GM21737 (cell line): ENCODE data around the gene SPO11.

Experiments used
- ATAC-seq: cut with Tn5 transposase; IDR thresholded peaks from one replicate; pipeline ENCODE4 v1.9.1; 2021; ENCODE audit warnings: mild to moderate bottlenecking, moderate library complexity; ENCODE audit not compliant: unreplicated experiment

SPO11 gene

DNA sequence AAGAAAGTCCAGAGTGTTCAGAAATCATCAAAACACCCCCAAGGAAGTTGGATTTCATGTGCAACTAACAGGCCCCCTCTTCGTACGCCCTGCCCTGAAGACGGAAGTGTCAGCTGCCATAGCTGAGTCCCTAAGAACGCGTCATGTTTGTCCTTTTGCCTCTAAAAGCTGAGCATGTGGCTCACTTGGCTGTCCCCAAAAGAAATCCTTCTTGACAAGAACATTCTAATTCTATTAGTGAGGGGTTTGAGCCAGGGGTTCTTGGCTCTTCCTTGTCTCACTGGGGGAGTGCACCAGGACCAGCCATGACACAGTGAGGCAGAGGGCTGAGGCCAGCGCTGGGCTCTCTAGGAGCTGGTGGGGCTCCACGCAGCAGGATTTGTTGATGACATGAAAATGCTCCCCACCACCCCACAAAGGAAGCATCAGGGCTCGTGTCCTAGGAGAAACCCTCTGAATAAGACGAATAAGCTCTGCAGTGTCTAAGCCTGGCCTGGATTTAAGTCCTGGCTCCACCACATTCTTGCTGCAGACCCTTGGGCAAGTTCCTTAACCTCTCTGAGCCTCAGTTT lies 20.0 kb upstream of the SPO11 start:
- ATAC-seq, result no peak

DNA sequence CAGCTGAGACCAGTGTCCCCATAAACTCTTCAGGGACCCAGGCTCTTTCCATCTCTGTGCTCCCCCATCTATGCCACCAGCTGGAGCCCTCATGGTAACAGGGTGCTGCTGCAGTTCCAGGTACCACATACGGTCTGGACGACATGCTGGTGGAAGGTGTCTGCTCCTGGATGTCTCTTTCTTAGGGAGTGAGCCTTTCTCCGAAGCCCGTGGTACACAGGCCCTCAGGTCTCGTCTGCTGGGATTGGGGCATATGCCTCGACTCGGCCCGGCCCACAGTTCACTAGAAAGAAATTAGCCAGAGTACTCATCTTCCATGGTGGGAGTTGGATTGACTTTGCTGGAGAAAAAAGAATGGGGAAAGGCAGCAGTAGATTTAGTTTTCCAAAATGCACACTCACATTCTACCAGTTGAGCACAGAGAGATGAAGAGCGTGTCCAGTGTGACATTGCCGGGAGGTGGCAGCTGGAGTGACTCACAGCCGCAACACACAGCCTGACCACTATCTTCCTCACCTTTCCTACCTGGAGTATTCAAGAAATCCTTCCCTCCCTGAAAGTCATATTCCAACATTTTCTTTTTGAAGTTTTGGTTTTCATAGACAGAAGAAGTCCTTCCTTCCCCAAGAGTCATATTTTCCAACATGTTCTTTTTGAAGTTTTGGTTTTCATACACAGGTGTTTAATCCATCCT lies 18.6 kb upstream of the SPO11 start:
- ATAC-seq, result no peak

DNA sequence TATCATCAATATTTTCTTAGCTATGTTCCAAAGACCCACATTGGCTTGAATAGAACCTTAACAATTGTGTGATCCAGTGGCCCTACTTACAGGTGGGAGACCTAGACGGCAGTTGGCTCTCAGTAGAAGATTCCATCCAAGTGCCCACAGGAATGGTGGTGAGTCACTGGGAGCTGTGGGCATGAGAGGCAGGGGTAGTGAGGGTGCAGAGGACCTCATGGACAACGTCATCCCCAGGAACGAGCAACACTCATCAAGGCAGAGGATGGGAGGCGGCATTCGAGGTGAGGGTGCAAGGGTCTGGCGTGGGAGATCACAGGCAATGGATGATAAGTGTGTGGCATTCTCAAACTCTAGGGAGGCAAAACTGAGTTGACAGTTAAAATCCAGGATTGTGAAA lies 17.5 kb upstream of the SPO11 start:
- no peak for ATAC-seq

DNA sequence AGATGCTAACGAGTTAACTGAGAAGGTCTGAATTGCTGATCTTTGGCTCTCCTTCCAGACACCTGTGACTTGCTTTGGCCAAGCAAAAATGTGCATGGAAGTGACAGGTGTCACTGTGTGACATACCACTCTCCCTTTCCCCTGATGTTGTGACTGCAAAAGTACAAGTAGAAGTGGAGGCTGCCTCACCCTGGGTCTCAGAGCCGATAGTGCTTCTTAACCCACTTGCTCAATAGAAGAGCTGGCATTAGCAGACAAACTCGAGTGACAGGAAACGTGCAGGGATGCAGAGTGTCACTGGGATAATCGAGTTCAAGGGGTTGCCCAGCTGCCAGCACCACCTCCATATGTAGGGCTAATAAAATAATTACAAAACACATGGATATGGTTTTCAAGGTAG lies 16.4 kb upstream of the SPO11 start:
- ATAC-seq, result no peak

DNA sequence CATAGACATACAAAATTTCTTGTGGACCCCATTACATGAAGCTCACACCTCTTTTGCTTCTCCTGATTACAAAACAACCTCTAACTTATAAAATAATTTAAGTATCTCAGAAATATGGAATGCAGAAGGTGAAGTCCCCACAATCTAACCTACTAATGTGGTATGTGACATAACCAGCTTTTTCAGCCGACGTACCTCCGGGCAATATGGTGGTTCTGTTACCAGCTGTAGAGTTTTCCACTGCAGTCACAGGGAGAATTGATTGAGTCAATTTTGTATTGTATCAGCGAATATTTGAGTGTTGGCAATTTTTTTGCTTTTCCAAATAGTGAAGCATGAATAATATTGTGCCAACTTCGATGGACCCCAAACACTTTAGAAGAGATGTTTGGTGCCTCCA lies 15.7 kb upstream of the SPO11 start:
- ATAC-seq, result no peak

DNA sequence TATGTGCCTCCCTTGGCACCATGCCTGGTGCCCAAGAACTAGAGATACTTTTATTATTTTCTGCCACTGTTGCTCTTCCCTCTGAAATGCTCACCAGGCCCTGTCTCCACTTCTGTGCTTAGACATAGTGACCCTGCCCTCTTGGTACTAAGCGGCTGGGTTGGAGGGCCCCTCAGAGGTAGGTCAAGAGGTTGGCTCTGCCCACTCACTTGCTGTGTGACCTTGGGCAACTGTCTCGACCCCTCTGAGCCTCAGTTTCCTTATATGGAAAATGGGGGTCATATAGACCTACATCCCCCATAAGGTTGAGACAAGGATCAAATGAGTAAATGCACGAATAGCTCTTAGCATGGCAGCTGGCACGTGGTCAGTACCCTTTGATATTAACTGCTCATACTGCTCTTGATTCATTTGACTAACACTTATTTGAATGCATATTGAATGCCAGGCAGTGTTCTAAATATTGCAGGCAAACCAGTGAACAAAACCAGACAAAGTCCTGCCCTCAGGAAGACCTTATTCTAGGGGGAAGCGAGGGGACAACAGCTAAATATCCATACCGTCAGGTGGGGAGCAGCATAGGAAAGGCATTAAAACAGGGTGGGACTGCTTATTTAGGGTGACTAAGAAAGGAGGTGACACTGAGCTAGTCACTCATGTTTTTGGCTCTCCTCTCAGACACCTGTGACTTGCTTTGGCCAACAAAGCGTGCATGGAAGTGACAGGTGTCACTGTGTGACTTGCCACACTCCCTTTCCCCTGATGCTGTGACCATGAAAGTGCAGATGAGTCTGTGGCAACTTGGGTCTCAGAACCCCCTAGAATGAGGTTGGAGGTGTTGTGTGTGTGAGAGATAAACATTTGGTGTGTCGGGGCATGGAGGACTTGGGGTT lies 14.3 kb upstream of the SPO11 start:
- ATAC-seq, result no peak

DNA sequence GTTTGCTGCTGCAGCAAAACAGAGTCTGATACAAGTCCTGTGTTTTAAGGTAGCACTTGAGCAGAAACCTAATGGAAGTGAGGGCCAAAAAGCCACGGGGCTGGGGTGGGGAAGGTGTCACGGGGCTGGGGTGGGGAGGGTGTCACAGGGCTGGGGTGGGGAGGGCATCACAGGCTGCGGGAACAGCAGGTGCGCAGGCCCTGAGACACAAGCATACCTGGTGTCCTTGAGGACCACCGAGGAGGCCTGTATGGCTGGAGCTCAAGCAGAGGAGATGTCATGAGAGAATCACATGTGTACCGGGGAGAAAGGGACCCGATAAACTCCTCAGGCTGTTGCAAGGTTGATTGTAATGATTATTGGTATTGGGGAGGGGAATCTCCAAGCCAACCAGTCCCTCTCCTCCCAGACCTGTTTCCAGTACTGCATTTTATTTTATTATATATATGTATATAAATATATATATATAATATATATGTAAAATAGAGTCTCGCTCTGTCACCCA lies 13.6 kb upstream of the SPO11 start:
- ATAC-seq, result no peak

DNA sequence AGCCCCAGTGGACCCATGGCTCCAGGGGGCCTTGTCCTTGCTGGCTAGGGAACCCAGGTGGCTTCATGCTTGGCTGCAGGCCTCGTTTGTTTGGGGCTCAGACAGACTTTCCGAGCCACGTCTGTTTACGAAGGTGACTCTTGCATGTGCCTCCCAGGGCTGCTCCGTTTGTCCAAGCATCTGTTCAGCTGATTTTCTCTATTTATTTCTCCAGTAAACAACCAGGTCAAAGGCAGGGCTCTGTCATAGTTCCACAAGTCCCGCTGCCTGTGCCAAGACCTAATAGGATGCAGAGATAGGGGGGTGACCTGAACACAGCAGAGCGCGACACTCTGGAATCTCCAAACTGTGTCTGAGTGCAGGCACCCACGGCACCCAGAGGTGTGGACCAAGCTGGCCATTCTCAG lies 12.8 kb upstream of the SPO11 start:
- no peak for ATAC-seq

DNA sequence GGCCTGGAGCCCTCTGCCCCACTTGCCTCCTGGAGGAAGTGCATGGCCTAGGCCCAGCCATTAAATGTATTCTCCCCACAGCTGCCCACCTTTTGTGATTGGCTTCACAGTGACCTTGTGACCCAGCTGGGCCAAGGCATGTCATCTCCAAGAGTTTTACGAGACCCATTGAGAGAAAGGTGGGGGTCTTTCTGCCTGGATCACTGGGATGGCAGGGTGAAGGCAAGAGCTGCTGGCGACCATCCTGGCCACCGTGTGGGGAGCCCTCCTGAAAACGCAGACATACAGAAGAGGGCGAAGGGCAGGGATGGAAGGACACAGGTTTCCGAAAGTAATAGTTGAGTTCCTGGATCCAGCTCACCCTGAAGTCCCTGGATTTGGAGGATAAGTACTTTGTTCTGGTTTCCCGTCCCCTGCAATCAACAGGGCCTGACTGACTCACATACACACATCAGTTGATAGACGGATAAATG lies 12.3 kb upstream of the SPO11 start:
- ATAC-seq, result no peak

DNA sequence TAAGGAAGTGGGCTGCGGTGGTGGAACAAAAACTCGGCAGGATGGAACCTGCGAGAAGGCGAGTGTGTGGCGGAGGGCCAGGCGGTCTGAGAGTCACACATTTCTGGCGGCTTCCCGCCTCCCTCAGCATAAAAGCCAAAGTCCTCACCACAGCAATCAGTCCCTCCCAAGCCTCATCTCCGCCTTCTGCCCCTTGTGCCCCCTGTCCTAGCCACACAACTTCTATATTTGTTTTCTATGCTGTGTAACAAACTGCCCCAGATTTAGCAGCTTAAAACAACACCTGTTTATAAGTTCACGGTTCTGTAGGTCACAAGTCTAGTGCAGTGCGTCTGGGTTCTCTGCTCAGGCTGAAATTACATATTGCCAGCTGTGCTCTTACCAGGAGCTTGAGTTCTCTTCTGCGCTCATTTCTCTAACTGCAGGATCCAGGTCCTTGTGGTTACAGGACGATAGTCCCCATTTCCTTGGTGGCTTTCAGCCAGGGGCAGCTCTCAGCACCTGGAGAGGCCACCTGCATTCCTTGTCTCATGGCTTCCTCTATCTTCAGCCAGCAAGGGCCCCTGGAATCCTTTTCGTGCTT lies 11.7 kb upstream of the SPO11 start:
- no peak for ATAC-seq

DNA sequence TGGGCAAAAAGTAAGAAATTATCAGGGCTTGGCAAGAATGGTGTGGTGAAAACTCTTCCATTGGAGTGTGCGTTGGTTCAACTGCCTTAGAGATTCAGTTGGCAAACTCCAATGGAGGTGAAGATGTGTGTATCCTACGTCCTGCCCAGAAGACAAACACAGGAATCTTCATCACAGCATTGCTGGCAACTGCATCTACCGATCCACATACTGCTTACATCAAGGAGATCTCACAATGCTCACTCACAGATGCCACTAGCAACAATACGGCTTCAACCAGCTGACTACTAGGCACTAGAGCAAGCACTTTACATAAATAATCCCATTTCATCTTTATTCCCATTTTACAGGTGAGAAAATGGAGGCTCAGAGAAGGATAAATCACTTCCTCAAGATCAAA lies 10.0 kb upstream of the SPO11 start:
- ATAC-seq, result no peak

DNA sequence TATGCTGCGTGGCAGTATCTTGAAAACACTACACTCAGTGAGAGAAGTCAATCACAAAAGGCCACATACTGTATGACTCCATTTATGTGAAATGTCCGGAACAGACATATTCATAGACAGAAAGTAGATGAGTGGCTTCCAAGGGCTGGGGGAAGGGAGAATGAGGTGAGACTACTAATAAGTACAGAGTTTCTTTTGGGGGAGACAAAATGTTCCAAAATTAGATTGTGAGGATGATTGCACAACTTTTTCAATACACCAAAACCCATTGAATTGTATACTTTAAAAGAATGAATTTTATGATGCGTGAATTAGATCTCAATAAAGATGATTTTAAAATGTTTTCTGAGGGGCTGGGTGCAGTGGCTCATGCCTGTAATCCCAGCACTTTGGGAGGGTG lies 9.2 kb upstream of the SPO11 start:
- no peak for ATAC-seq

DNA sequence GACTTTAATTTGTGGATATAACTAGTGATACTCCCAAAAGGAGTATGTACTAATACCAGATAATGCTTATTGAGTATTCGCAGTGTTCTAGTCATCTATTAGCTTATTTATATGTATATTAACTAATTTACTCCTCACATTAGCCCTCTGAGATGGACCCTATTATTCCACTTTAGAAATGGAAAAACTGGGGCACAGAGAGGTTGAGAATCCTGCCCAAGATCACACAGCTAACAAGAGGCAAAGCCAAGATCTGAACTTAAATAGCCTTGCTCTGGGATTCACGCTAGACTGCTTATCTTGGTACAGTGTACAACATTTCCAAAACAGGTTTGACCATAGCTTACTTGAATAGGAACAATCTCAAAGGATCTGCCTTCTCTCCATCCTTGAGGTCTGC lies 8.5 kb upstream of the SPO11 start:
- ATAC-seq, result no peak

DNA sequence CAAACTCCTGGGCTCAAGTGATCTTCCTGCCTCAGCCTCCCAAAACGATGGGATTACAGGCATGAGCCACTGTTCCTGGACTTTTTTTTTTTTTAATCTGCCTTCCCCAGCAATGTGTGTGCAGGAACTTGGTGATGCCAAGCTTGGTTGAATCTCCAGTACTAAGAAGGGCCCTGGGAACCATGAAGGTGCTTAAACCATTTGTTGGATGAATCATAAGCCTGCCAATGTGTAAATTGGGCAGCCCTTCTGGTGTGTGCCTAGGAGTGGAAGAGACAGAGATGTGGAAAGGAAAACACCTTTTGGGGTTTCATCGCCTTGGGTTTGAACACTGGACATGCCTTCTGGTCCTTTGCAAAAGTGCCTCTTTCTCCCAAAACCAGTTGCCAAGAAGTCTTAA lies 7.1 kb upstream of the SPO11 start:
- no peak for ATAC-seq

DNA sequence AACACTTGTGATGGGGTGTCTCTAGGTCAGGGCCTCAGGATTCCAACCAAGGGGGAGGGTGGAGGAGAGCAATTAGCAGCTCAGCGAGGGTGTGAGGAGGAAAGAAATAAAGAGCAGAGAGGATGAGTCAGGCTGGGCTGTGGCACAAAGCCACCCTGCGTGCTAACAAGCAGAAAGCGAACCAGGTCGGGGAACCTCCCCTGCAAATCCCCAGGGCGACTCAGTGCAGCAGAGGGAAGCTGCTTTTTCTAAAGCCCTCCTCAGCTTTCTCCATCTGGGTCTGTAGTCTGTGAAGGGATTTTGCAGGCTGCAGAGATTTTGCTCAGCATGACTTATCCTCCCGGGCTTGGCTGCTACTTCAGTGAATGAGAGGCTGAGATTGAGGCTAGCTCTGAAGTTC lies 6.6 kb upstream of the SPO11 start:
- ATAC-seq, result no peak

DNA sequence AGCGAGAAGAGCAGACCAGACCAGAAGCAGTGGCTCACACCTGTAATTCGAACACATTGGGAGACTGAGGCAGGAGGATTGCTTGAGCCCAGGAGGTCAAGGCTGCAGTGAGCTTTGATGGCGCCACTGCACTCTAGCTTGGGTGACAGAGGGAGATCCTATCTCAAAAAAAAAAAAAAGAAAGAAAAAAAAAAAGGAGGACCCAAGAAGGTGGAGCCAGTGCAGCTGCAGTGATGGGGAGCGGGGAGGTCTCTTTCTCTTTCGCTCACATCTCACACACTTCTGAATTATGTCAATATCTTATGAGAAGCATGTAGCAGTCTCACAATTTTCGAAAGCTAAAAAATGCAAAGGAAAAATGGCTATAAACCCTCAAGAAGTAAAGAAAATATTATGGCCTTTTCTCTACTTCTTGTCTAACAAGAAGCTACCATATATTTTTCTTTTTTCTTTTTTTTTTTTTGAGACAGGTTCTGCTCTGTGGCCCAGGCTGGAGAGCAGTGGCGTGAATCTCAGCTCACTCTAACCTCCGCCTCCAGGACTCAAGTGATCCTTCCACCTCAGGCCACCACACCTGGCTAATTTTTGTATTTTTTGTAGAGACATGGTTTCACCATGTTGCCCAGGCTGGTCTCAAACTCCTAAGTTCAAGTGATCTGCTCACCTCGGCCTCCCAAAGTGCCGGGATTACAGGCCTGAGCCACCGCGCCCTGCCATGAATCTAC lies 3.8 kb upstream of the SPO11 start:
- ATAC-seq, result no peak

DNA sequence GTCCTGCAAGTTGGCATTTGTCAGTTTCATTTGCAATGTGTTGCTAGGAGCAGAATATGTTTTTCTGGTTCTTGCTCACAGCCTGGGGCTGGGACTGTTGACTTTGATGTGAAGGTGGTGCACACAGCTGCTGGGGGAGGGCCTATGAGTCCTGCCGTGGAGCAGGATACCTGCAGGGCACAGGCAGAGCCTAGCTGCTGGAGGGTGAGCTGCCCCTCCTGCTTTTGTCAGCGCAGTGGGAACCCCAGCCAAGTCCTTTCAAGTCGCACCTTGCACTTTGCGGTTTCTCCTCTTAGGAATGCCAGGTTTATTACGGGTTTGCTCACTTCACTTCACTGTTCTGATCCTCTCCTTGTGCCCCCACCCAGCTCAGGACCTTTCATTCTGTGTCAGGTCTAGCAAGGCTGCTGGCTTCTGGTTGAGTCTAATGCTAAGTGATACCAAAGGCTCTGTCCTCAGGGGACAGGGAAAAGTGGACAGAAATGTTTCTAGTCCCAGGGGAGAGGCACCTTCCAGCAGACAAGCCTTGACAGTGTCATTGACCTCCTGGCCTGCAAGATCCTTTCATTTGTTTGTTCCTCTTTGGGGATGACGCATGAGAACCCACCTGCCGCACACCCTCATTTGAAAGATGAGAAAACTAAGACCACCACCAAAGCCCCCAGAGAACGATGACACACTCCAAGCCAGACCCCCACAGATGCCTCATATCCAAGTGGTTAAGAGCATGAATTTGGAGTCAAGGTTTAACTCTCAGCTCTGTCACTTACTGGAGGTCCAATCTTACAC lies 2.7 kb upstream of the SPO11 start:
- no peak for ATAC-seq

DNA sequence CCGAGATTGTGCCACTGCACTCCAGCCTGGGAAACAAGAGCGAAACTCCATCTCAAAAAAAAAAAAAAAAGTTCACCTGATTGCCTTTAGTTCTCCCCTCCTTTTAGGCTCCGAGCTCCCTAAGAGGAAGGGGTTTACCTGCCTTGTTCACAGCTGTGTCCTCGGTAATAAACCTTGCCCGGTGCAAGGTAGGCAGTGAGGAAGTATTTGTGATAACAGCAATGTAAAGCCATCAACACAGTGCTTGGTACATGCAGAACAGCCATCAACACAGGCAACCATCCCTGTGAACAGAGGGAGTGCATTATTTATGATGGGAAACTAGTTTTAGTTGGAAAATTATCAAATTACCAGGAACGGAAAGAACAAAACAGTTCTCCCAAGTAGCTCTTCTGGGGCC lies 1.8 kb upstream of the SPO11 start:
- no peak for ATAC-seq

DNA sequence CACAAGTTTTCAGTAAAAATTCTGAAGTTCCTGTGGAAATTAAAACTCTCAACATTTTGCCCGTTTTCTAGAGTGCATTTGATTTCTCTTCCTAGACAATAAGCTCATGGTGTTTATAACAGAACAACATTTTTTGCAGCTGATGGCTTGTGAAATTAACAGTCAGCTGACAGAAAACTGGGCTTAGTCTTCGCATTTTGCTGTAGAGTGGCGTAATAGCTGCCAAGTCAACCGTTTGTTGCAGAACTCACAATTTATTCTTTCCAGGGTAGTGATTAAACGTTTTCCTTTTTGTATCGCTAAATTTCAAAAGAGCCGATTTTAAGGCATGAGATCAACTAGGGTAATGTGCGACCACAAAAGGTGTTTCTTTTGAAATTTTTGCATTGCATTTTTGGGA lies 1.4 kb downstream of the SPO11 start:
- ATAC-seq, result no peak
